Right lung (tissue), 5 donors: ENCODE data around the gene LRRTM1. TPM values are rescaled to one million over a fixed set of nuclear protein-coding genes. Genes with fewer than 3 reads are reported as not detected.

Experiments
- DNase-seq, 2 donors: peaks; one replicate each; pipeline ENCODE4 v3.0.0-alpha.2; 2013
- polyA plus RNA-seq, 5 donors: library from polyadenylated mRNA; unstranded; fragments of 120-200 nt; gene quantifications; one replicate each; pipeline versions ENCODE4 v1.2.1 to v1.2.3, GENCODE V29; 2013; ENCODE audit warnings: inconsistent platforms in 1 of 5, low replicate concordance in 1 of 5; ENCODE audit not compliant: insufficient read length in 5 of 5, insufficient read depth in 1 of 5

The LRRTM1 gene
- polyA plus RNA-seq, 5 donors, result 1.8 to 4.2 (median 2.5) TPM

GRCh38 chr2:80303006-80303908 is 1.3 kb downstream of the LRRTM1 start:
- DNase-seq, result no peak

- no peak for DNase-seq
These were observed 2.1 kb downstream of the LRRTM1 start for GRCh38 chr2:80302314-80303005.

- no peak for DNase-seq
These were observed 2.6 kb downstream of the LRRTM1 start for GRCh38 chr2:80302001-80302313.

- DNase-seq, result no peak
These were observed 3.6 kb downstream of the LRRTM1 start for GRCh38 chr2:80300954-80301353.

GRCh38 chr2:80300346-80300745 is 4.2 kb downstream of the LRRTM1 start:
- no peak for DNase-seq

GRCh38 chr2:80299661-80300060 is 4.9 kb downstream of the LRRTM1 start:
- no peak for DNase-seq

- no peak for DNase-seq
These were observed 5.6 kb downstream of the LRRTM1 start for GRCh38 chr2:80298954-80299353.

GRCh38 chr2:80293039-80293438 is 11.5 kb downstream of the LRRTM1 start:
- DNase-seq, result no peak

- peak; percentile 16 to 19 for DNase-seq
These were observed 12.1 kb downstream of the LRRTM1 start for GRCh38 chr2:80292474-80292873.

- no peak for DNase-seq
These were observed 12.9 kb downstream of the LRRTM1 start for GRCh38 chr2:80291656-80292055.

- peak; percentile 52 to 55 for DNase-seq
These were observed 16.0 kb downstream of the LRRTM1 start for GRCh38 chr2:80288576-80288975.

- DNase-seq, result no peak
These were observed 23.5 kb downstream of the LRRTM1 start for GRCh38 chr2:80281049-80281448.

GRCh38 chr2:80280598-80280997 is 24.0 kb downstream of the LRRTM1 start:
- no peak for DNase-seq

- no peak for DNase-seq
These were observed 34.7 kb downstream of the LRRTM1 start for GRCh38 chr2:80269806-80270205.

GRCh38 chr2:80266231-80266630 is 38.3 kb downstream of the LRRTM1 start:
- no peak for DNase-seq

GRCh38 chr2:80259292-80259691 is 45.3 kb downstream of the LRRTM1 start:
- no peak for DNase-seq

GRCh38 chr2:80258793-80259192 is 45.8 kb downstream of the LRRTM1 start:
- no peak for DNase-seq

- DNase-seq, result no peak
These were observed 46.2 kb downstream of the LRRTM1 start for GRCh38 chr2:80258341-80258740.

GRCh38 chr2:80257450-80257849 is 47.1 kb downstream of the LRRTM1 start:
- no peak for DNase-seq

GRCh38 chr2:80256782-80257167 is 47.8 kb downstream of the LRRTM1 start:
- DNase-seq, result no peak

- no peak for DNase-seq
These were observed 48.4 kb downstream of the LRRTM1 start for GRCh38 chr2:80255918-80256781.

GRCh38 chr2:80252294-80252986 is 52.1 kb downstream of the LRRTM1 start:
- DNase-seq, result no peak
